Measurements from ENCODE around the gene LRFN5.

Gene LRFN5

DNA sequence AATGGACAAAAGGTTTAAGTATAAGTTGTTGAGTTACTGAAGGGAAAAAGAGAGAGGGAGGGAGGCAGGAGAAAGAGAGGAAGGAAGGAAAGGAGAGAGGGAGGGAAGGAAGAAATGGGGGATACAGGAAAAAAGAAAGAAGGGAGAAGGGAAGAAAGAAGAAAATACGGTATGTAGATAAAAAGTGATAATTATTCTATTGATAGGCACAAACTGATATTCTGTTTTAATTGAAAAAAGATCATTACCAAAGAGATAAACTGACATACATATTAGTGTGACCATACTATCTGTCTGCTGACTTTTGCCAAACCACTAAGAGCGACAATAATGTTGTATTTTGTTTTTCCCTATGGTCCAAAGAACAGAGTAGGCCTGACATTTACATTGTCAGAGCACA is 154.5 kb downstream of the LRFN5 start:
- Histone ChIP-seq H3K27ac (ENCODE audit: low read depth, low read length, poor library complexity, severe bottlenecking) (no peak overlapping the region), H2AFZ (ENCODE audit: low read length) (no peak overlapping the region), H3K27me3 (ENCODE audit: insufficient read depth, low read length) (no peaks in the 10 kb centered on the region), H3K4me1 (ENCODE audit: insufficient read depth, low read length, severe bottlenecking) (no peaks in the 10 kb centered on the region), H3F3A (ENCODE audit: insufficient read depth, low read length) (no peaks in the 10 kb centered on the region), H3K36me3 (ENCODE audit: insufficient read depth, low read length) (no peaks in the 10 kb centered on the region), H3K9me2 (ENCODE audit: low read depth, low read length) (no peaks in the 10 kb centered on the region), H3K4me2 (ENCODE audit: low read length) (no peak overlapping the region), H3K4me3 (ENCODE audit: low read depth, low read length, poor library complexity, severe bottlenecking) (no peak overlapping the region), H3K79me2 (ENCODE audit: insufficient read depth, low read length) (no peaks in the 10 kb centered on the region), H4K20me1 (ENCODE audit: insufficient read depth, low read length) (no peaks in the 10 kb centered on the region), H3K9me3 (ENCODE audit: low read length) (no peaks in the 10 kb centered on the region), H3K9ac (ENCODE audit: low read length) (no peak overlapping the region)
- TF ChIP-seq EZH2 (IDR thresholded peaks at IDR 0.05; ENCODE audit: borderline replicate concordance, low read length) (no peak), CTCF (IDR thresholded peaks at IDR 0.05; ENCODE audit: low read length) (no peak)

DNA sequence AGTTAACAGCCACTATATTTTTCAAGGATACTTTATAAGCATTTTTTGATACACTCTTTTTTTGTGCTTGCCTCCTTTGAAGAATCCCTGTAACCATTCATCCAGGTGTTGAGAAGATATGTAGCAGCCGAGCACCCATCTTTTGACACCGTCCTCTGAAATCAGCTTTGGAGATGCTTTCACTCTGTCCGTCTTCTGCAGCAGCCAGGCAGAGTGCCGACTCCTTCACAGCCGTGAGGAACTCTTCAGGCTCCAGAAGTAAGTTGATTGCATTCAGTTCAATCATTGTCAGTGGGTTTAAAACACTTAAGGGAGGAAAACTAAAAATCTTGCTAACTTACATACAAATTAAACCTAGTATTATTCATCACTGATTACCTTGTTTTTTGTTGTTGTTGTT is 160.1 kb downstream of the LRFN5 start:
- Histone ChIP-seq H3K9ac (ENCODE audit: low read length) (no peak overlapping the region), H4K20me1 (ENCODE audit: insufficient read depth, low read length) (no peaks in the 10 kb centered on the region), H3K27ac (ENCODE audit: low read depth, low read length, poor library complexity, severe bottlenecking) (no peak overlapping the region), H3K36me3 (ENCODE audit: insufficient read depth, low read length) (no peaks in the 10 kb centered on the region), H3K4me3 (ENCODE audit: low read depth, low read length, poor library complexity, severe bottlenecking) (no peak overlapping the region), H3K9me3 (ENCODE audit: low read length) (no peaks in the 10 kb centered on the region), H3K4me2 (ENCODE audit: low read length) (no peak overlapping the region), H3K4me1 (ENCODE audit: insufficient read depth, low read length, severe bottlenecking) (no peaks in the 10 kb centered on the region), H3F3A (ENCODE audit: insufficient read depth, low read length) (no peaks in the 10 kb centered on the region), H3K27me3 (ENCODE audit: insufficient read depth, low read length) (no peaks in the 10 kb centered on the region), H3K79me2 (ENCODE audit: insufficient read depth, low read length) (no peaks in the 10 kb centered on the region), H2AFZ (ENCODE audit: low read length) (no peak overlapping the region), H3K9me2 (ENCODE audit: low read depth, low read length) (no peaks in the 10 kb centered on the region)
- TF ChIP-seq EZH2 (IDR thresholded peaks at IDR 0.05; ENCODE audit: borderline replicate concordance, low read length): no peak
- no peak for TF ChIP-seq CTCF (IDR thresholded peaks at IDR 0.05; ENCODE audit: low read length)

DNA sequence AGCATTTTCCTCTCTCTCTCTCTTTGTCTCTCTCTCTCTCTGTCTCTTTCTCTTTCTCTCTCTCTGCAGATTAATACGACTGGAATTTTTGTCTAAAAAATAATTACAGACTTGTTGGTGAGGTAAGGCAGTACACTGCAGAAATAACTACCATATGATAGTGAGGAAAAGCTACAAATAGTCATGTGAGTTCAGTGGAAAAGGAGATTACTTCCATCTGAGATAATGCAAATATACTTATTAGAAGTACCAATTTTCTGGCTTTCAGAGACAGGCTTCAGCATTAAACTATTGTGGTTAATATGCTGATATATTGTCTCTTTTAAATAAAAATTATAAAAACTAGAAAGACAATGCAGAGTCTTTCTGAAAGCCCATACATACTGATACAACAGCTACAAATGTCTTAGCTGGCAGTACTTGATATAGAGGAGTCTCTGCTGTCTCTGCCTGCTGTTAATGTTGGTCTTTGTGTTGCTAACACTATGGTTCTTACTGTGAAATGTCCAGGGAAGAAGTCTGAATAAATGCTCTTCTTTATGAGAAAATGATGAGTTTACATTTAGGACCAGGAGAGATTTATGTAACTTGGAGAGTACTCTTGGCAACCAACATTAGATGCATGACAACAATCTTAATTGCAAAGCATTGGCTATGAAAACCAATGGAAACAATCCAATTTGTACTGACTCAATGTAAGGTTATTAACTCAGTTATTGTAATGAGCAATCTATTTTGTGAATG is 167.0 kb downstream of the LRFN5 start:
- no peaks in the 10 kb centered on the region for H4K20me1 ChIP-seq (ENCODE audit: insufficient read depth, low read length)
- H3K4me1 ChIP-seq (ENCODE audit: insufficient read depth, low read length, severe bottlenecking): no peaks in the 10 kb centered on the region
- no peaks in the 10 kb centered on the region for H3K36me3 ChIP-seq (ENCODE audit: insufficient read depth, low read length)
- no peak for TF ChIP-seq EZH2 (IDR thresholded peaks at IDR 0.05; ENCODE audit: borderline replicate concordance, low read length)
- TF ChIP-seq CTCF (IDR thresholded peaks at IDR 0.05; ENCODE audit: low read length): no peak
- H3K27ac ChIP-seq (ENCODE audit: low read depth, low read length, poor library complexity, severe bottlenecking): no peak overlapping the region
- no peaks in the 10 kb centered on the region for H3K9me3 ChIP-seq (ENCODE audit: low read length)
- H2AFZ ChIP-seq (ENCODE audit: low read length): no peak overlapping the region
- no peaks in the 10 kb centered on the region for H3F3A ChIP-seq (ENCODE audit: insufficient read depth, low read length)
- H3K4me3 ChIP-seq (ENCODE audit: low read depth, low read length, poor library complexity, severe bottlenecking): no peak overlapping the region
- H3K27me3 ChIP-seq (ENCODE audit: insufficient read depth, low read length): no peaks in the 10 kb centered on the region
- H3K9me2 ChIP-seq (ENCODE audit: low read depth, low read length): no peaks in the 10 kb centered on the region
- no peak overlapping the region for H3K4me2 ChIP-seq (ENCODE audit: low read length)
- no peak overlapping the region for H3K9ac ChIP-seq (ENCODE audit: low read length)
- no peaks in the 10 kb centered on the region for H3K79me2 ChIP-seq (ENCODE audit: insufficient read depth, low read length)

All from OCI-LY1 (cell line).